ENCODE data around the gene STK11. TPM values are rescaled to one million over a fixed set of nuclear protein-coding genes. Genes with fewer than 3 reads are reported as not detected.

STK11 gene
- total RNA-seq, 4 donors from 2014 or later, result 52.5 to 91.2 (median 68.7) TPM

- Histone ChIP-seq H3K9me3 (no peaks in the 10 kb centered on the region), H3K36me3 (peaks cover 6 to 44% (median 38%) of the 10 kb centered on the region in 3 donors), H3K27me3 (no peaks in the 10 kb centered on the region), H3K27ac (peak overlapping the region; percentile 34 to 100 (median 96)), H3K4me1 (peaks cover 11 to 83% (median 79%) of the 10 kb centered on the region in 4 donors), H3K4me3 (peak overlapping the region in 2 of 4 donors; percentile 75 to 81)
- no peak for DNase-seq (ENCODE audit: low spot score in 2 of 2)
- TF ChIP-seq CTCF (IDR thresholded peaks at IDR 0.05), result no peak
- no peak for TF ChIP-seq POLR2A (IDR thresholded peaks at IDR 0.05)
- no peak for TF ChIP-seq EP300 (IDR thresholded peaks at IDR 0.05)
- 70 to 73% methylated on average over 36 to 37 of the region's 37 CpGs for WGBS, 2 donors
Measured at GRCh38 chr19:1271528-1272422, 66.2 kb downstream of the STK11 start.

DNA sequence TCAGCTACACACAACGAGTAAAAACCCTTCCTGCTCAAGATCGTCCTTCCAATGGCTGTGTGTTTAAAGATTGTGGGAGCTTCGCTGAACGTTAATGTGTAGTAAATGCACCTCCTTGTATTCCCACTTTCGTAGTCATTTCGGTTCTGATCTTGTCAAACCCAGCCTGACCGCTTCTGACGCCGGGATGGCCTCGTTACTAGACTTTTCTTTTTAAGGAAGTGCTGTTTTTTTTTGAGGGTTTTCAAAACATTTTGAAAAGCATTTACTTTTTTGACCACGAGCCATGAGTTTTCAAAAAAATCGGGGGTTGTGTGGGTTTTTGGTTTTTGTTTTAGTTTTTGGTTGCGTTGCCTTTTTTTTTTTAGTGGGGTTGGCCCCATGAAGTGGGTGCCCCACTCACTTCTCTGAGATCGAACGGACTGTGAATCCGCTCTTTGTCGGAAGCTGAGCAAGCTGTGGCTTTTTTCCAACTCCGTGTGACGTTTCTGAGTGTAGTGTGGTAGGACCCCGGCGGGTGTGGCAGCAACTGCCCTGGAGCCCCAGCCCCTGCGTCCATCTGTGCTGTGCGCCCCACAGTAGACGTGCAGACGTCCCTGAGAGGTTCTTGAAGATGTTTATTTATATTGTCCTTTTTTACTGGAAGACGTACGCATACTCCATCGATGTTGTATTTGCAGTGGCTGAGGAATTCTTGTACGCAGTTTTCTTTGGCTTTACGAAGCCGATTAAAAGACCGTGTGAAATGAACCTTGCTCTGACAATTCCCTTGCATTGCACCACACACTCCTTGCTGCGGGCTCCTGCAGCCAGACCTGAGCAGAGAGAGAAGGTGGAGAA lies 67.1 kb downstream of the STK11 start:
- 54 to 58% methylated on average over 33 of the region's 33 CpGs for WGBS, 2 donors
- H3K27me3 ChIP-seq, result no peaks in the 10 kb centered on the region
- peak overlapping the region in 1 of 4 donors; percentile 75 for H3K4me3 ChIP-seq
- TF ChIP-seq POLR2A (IDR thresholded peaks at IDR 0.05) (no peak), EP300 (IDR thresholded peaks at IDR 0.05) (no peak), CTCF (IDR thresholded peaks at IDR 0.05) (no peak)
- H3K36me3 ChIP-seq, result peaks cover 6 to 52% (median 38%) of the 10 kb centered on the region in 3 donors
- DNase-seq (ENCODE audit: low spot score in 2 of 2), result no peak
- peak overlapping the region in 3 of 4 donors; percentile 91 to 99 (median 93) for H3K27ac ChIP-seq
- no peaks in the 10 kb centered on the region for H3K9me3 ChIP-seq
- peaks cover 8 to 77% (median 72%) of the 10 kb centered on the region in 4 donors for H3K4me1 ChIP-seq

DNA sequence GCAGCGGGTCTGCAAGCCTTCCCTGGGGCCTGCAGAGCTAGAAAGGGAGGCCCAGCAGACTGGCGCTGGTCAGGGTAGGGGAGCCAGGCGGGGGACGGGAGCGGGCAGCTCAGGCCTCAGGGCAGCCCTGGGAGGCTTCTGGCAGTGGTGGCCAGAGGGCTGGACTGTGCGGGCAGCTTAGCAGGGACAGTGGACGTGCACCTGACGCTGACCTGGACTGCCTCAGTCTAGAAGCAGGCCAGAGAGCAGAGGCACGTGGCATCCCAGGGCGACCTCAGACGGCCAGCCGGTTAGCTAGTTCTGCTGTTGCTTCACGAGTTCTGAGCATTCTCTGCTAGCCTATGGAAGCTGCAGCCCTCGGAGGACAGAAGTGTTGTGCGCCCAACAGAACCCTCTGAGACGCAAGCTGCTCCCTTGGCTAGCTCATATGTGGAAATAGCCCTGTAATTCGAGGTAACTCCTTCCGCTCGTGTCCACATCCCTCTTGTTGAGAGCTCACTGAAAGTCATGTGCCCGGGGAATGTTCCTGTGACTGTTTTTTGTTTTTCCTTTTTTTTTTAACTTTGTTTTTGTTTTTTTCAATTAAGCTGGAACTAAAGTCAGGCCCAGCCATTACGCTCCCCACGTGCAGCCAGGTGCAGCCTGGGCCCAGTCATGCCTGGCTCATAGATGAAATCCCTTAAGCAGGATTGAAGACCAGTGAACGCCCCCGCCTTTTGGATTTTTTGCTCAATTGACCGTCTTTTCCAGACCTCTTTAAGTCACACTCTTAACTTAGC lies 67.9 kb downstream of the STK11 start:
- H3K9me3 ChIP-seq, result no peaks in the 10 kb centered on the region
- peak overlapping the region in 3 of 4 donors; percentile 91 to 99 (median 99) for H3K27ac ChIP-seq
- no peak for DNase-seq (ENCODE audit: low spot score in 2 of 2)
- H3K4me1 ChIP-seq, result peaks cover 8 to 69% (median 64%) of the 10 kb centered on the region in 4 donors
- peaks cover 6 to 60% (median 38%) of the 10 kb centered on the region in 3 donors for H3K36me3 ChIP-seq
- H3K27me3 ChIP-seq, result no peaks in the 10 kb centered on the region
- no peak overlapping the region for H3K4me3 ChIP-seq
- no peak for TF ChIP-seq EP300 (IDR thresholded peaks at IDR 0.05)
- WGBS, 2 donors, result 74 to 82% methylated on average over 23 to 25 of the region's 25 CpGs

DNA sequence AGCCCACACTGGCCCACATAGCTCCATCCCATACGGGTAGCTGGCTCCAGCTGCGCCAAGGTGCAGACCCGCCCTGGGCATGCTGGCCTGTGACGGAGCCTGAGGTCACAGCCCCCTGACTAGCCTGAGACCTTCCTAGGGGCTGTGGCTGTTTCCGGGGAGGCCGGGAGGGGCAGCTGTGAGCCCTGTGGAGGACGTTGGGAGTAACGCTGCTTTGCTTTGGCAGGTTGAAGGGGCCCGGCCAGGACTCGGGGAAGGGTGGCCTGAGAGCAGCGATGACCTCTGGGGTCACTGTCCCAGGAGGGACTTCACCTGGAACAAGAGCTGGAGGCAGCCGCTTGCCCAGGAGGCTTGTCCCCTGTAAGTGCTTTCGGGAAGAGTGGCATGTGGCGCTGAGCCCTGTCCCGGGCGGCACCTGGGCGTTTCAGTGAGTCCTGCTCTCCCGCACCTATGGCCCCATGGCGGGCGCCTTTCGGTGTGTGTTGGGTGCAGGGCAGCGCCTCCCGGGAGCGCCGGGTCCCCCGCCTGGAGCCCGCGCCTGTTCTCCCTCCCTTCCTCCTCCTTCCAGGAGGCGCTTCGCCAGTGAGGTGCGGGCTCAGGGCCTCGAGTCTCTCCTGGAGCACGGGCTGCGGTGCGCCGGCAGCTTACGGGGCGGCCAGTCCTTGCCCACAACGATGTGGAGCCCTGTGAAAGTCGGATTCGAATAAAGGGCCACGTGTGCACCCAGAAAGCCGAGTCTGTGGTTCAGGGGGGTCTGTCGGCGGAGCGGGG lies 68.7 kb downstream of the STK11 start:
- H3K9me3 ChIP-seq, result no peaks in the 10 kb centered on the region
- H3K36me3 ChIP-seq, result peaks cover 6 to 68% (median 38%) of the 10 kb centered on the region in 3 donors
- TF ChIP-seq CTCF (IDR thresholded peaks at IDR 0.05), result no peak
- no peak for TF ChIP-seq POLR2A (IDR thresholded peaks at IDR 0.05)
- no peak for TF ChIP-seq EP300 (IDR thresholded peaks at IDR 0.05)
- no peaks in the 10 kb centered on the region for H3K27me3 ChIP-seq
- 79 to 80% methylated on average over 36 to 46 of the region's 46 CpGs for WGBS, 2 donors
- H3K27ac ChIP-seq, result peak overlapping the region; percentile 89 to 99 (median 95)
- no peak for DNase-seq (ENCODE audit: low spot score in 2 of 2)
- peaks cover 8 to 65% (median 60%) of the 10 kb centered on the region in 4 donors for H3K4me1 ChIP-seq
- peak overlapping the region in 2 of 4 donors; percentile 56 to 71 for H3K4me3 ChIP-seq
